Upper lobe of left lung (tissue), 6 donors: ENCODE results near the gene MSI2. TPM values are rescaled to one million over a fixed set of nuclear protein-coding genes. Genes with fewer than 3 reads are reported as not detected.

Experiments used
- ATAC-seq, 2 donors: fragments of 200-7000 bp; cut with Tn5 transposase; one replicate each; pipeline ENCODE4 v1.9.1; 2022; ENCODE audit warnings: mild to moderate bottlenecking in 2 of 2, moderate library complexity in 2 of 2; ENCODE audit not compliant: low FRiP score in 2 of 2
- DNase-seq, 2 donors: peaks; one replicate each; pipeline ENCODE4 v3.0.0-alpha.2; 2019 to 2020
- H3K27ac ChIP-seq, 4 donors: fragments of 200-600 bp; sonication (generic); one replicate each; pipeline ENCODE4 v1.5.1; 2016 to 2019
- H3K27me3 ChIP-seq, 4 donors: fragments of 200-600 bp; sonication (generic); one replicate each; pipeline ENCODE4 v1.5.1; 2017 to 2019
- H3K36me3 ChIP-seq, 4 donors: fragments of 200-600 bp; sonication (generic); one replicate each; pipeline ENCODE4 v1.5.1; 2016 to 2019
- H3K4me1 ChIP-seq, 4 donors: fragments of 200-600 bp; sonication (generic); one replicate each; pipeline ENCODE4 v1.5.1; 2018 to 2019
- H3K4me3 ChIP-seq, 4 donors: fragments of 200-600 bp; sonication (generic); one replicate each; pipeline ENCODE4 v1.5.1; 2017 to 2019; ENCODE audit warnings: mild to moderate bottlenecking in 2 of 4, moderate library complexity in 1 of 4
- H3K9me3 ChIP-seq, 4 donors: fragments of 200-600 bp; sonication (generic); one replicate each; pipeline ENCODE4 v1.5.1; 2018 to 2019
- EP300 ChIP-seq, 4 donors: sonication (generic); formaldehyde crosslinking; IDR thresholded peaks; one replicate each; pipeline ENCODE4 v1.5.1; 2017; ENCODE audit warnings: antibody characterized with exemption in 4 of 4, control low read depth in 2 of 4
- POLR2A ChIP-seq, 4 donors: fragments of 450-650 bp; IDR thresholded peaks; one replicate each; pipeline ENCODE4 v1.5.1; 2016 to 2017; ENCODE audit warnings: antibody characterized with exemption in 4 of 4, mild to moderate bottlenecking in 2 of 4
- POLR2AphosphoS5 ChIP-seq, 2 donors: sonication (generic); formaldehyde crosslinking; IDR thresholded peaks; one replicate each; pipeline ENCODE4 v1.5.1; 2017; ENCODE audit warnings: antibody characterized with exemption in 2 of 2
- WGBS, 2 donors: methylation state at CpG; one replicate each; pipeline ENCODE4 v1.1.5; 2017 to 2018; 5-methylcytosine and 5-hydroxymethylcytosine counted together
- total RNA-seq, 6 donors: library from RNA; depleted of rRNA in 4 of 6; stranded (reverse); fragments of >200 nt in 4 of 6; gene quantifications; one replicate each; pipeline versions ENCODE4 v1.1.0 to v1.2.1, GENCODE V29; 2016 to 2021
- TF ChIP-seq, protein P1 (sequence below), 6 experiments: fragments of 450-650 bp in 4 of 6; fragments of 200-600 bp in 2 of 6; sonication (generic) in 2 of 6; IDR thresholded peaks; one replicate each; pipeline ENCODE4 v1.5.1; 2016 to 2019; ENCODE audit warnings: antibody characterized with exemption in 6 of 6
- donor health status: DM: no; HTN: no; CAD: no; lungs with moderate emphysema.
- donor health status: DM: no; HTN: yes; CAD: no; lungs with severe emphysema.

The MSI2 gene
- total RNA-seq, 6 donors from 2014 or later = 20.1 to 44.0 (median 32.2) TPM

DNA sequence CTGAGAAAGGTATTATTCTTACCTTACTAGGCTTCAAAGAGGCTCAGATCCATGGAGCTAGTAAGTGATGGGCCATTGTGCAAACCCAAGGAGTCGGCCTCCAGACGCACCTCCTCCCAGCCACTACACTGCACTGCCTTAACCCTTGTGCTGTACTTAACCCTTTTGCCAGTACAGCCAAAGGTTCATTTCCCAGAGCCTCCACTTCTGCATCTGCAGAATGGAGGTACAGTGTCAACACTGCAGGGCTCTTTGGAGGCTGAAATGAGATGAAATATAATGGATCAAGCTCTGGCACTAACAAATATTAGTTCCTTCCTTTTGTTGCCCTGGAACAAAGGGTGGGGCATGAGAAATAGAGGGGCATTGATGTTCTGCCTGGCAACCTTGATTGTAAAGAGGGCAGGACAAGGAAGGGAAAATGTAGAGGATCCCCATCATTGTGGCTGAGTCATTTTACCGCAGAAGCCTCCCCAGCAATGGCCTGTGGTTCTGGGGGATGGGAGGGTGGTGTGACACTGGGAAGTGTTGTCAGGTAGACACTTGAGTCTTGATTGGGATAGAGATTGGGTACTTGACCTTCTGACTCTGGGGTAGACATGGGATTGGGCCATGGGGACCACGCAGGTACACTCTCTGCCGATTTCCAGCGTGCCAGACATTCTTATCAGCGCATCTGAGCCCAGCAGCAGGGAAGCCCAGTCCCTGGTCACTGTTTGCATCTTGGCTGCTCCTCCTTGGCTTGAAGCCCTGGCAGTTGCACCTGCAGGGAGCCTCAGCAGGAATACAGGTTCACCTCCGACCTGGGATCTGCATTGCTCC, 84.0 kb downstream of the MSI2 start:
- H3K4me1 ChIP-seq = no peaks in the 10 kb centered on the region
- H3K27me3 ChIP-seq = no peaks in the 10 kb centered on the region
- ATAC-seq = peak in 1 of 2 donors; percentile 11
- no peak for DNase-seq
- no peaks in the 10 kb centered on the region for H3K36me3 ChIP-seq
- no peaks in the 10 kb centered on the region for H3K9me3 ChIP-seq
- no peak overlapping the region for H3K27ac ChIP-seq
- no peak for TF ChIP-seq POLR2AphosphoS5 (IDR thresholded peaks at IDR 0.05)
- WGBS, 2 donors = 89 to 92% methylated on average over 6 to 8 of the region's 8 CpGs
- H3K4me3 ChIP-seq = no peak overlapping the region

DNA sequence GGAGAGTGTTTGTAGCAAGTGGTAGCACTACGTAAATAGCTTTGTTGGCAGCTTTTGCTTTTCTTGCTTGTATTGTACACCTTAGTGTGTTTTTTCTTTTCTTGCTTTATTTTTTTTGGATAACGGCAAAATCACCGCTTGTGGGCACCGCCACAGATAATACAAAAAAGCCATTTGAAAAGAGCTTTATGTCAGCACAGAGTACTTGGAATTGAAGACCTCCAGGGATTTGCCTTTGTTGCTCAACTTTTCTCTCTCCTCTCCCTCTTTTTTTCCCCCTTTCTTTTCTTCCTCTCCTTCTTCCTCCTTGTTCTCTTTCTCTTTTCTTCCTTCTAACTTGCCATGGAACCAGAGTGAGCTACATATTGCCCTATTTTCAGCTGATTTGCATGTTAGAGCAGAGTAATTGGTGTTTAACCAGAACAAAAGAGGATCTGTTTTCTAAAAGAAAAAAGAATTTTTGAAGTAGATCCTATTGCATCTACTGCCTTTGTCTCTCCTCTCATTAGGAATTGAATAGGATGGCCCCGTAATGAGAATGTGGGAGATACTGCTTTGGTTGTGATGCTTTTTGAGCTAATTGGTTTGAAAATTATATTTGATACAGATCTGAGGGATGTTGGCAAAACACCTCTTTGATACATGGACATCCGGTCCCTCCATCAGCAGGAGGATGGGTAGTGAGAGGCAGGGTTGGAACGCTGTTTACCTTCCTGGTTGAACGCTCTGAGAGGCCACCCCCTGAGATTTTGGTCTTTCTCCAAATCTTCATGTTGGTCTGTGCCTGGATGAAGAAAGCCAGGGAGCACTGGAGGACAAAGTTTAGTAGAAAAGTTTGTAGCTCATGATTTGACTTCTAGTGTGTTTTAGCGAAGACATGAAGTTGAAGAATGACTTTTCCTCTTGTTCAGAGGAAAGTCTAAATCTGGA, 85.6 kb downstream of the MSI2 start:
- no peak overlapping the region for H3K4me3 ChIP-seq
- TF ChIP-seq POLR2A (IDR thresholded peaks at IDR 0.05) = no peak
- no peak for TF ChIP-seq EP300 (IDR thresholded peaks at IDR 0.05)
- no peak for TF ChIP-seq POLR2AphosphoS5 (IDR thresholded peaks at IDR 0.05)
- TF ChIP-seq, protein P1, sequence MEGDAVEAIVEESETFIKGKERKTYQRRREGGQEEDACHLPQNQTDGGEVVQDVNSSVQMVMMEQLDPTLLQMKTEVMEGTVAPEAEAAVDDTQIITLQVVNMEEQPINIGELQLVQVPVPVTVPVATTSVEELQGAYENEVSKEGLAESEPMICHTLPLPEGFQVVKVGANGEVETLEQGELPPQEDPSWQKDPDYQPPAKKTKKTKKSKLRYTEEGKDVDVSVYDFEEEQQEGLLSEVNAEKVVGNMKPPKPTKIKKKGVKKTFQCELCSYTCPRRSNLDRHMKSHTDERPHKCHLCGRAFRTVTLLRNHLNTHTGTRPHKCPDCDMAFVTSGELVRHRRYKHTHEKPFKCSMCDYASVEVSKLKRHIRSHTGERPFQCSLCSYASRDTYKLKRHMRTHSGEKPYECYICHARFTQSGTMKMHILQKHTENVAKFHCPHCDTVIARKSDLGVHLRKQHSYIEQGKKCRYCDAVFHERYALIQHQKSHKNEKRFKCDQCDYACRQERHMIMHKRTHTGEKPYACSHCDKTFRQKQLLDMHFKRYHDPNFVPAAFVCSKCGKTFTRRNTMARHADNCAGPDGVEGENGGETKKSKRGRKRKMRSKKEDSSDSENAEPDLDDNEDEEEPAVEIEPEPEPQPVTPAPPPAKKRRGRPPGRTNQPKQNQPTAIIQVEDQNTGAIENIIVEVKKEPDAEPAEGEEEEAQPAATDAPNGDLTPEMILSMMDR (IDR thresholded peaks at IDR 0.05) = no peak
- no peak overlapping the region for H3K27ac ChIP-seq
- ATAC-seq (no peak), DNase-seq (no peak)
- H3K9me3 ChIP-seq = no peaks in the 10 kb centered on the region
- WGBS, 2 donors = 85 to 94% methylated on average over 9 of the region's 9 CpGs
- H3K4me1 ChIP-seq = no peaks in the 10 kb centered on the region
- H3K27me3 ChIP-seq = no peaks in the 10 kb centered on the region
- no peaks in the 10 kb centered on the region for H3K36me3 ChIP-seq

DNA sequence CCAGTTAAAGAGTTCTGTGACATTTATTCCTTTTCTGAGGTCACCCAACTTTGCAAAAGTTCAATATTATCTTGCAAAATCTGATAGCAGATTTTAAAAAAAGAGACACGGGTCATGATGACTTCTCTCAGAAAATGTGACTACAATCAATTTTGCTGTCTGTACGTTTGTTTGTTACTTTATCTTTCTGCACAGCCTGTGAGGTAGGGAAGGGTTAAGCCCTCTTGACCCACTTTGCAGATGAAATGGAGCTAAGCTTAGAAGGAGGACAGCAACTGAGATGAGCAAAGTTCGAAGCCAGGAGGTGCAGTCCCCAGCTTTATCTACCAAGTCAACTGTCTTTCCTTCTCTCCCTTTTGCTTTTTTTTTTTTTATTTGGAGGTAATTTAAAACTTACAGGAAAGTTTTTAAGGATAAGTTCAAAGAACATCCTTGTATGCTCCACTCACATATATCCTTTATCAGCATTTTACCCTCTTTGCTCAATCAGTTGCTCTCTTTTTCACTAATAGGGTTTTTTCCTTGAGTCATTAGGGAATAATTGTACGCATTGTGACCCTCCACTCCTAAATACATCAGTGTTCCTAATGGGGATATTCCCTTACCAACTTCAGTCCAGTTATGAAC, 86.8 kb downstream of the MSI2 start:
- Histone ChIP-seq H3K27me3 (no peaks in the 10 kb centered on the region), H3K4me3 (no peak overlapping the region), H3K36me3 (peaks cover 0 to 3% (median 0%) of the 10 kb centered on the region in 4 donors), H3K4me1 (no peaks in the 10 kb centered on the region), H3K9me3 (no peaks in the 10 kb centered on the region), H3K27ac (no peak overlapping the region)
- DNase-seq = no peak
- 89% methylated on average over 4 of the region's 4 CpGs for WGBS, 2 donors
- TF ChIP-seq EP300 (IDR thresholded peaks at IDR 0.05) = no peak
- ATAC-seq = no peak

DNA sequence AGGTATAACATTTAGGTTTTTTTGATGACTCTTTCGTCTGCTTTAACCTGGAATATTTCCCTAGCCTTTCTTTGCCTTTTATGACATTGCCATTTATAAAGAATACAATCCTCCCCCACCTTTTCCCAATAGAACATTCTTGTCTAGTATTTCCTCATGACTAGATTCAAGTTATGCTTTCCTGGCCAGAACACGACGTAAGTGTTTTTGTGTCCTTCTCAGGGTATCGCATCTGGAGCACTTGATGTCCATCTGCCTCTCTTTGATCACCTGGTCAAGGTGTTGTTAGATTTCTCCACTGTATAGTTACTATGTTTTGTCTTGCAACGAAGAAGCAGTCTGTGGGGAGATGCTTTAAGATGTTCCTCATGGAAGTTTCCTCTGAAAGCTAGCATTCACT, 87.4 kb downstream of the MSI2 start:
- TF ChIP-seq, protein P1 (IDR thresholded peaks at IDR 0.05) = no peak
- no peak for TF ChIP-seq POLR2A (IDR thresholded peaks at IDR 0.05)
- no peak for TF ChIP-seq POLR2AphosphoS5 (IDR thresholded peaks at IDR 0.05)
- TF ChIP-seq EP300 (IDR thresholded peaks at IDR 0.05) = no peak
- H3K36me3 ChIP-seq = peaks cover 0 to 3% (median 0%) of the 10 kb centered on the region in 4 donors
- H3K27ac ChIP-seq = no peak overlapping the region
- no peak overlapping the region for H3K4me3 ChIP-seq
- no peaks in the 10 kb centered on the region for H3K27me3 ChIP-seq
- DNase-seq (no peak), ATAC-seq (no peak)
- 94 to 97% methylated on average over 5 of the region's 5 CpGs for WGBS, 2 donors
- H3K9me3 ChIP-seq = no peaks in the 10 kb centered on the region
- H3K4me1 ChIP-seq = no peaks in the 10 kb centered on the region

DNA sequence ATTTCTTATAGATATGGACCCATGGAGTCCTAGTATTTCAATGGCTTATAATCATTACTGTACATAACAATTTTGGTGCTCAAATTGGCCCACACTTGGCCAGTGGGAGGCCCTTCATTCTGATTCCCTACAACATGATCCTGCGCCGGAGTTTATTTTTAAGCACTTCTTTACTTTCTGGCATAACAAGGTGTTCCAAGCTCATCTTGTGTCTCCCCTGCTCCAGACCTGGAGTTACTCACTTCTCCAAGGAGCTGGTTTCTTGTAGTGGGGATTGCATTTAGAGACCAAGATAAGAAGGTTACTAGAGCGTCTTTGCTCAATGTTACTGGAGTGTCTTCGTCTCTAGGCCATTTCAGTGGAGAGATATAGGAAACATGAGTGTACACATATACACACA, 87.9 kb downstream of the MSI2 start:
- Histone ChIP-seq H3K36me3 (peaks cover 0 to 3% (median 0%) of the 10 kb centered on the region in 4 donors), H3K4me1 (no peaks in the 10 kb centered on the region), H3K4me3 (no peak overlapping the region), H3K9me3 (no peaks in the 10 kb centered on the region), H3K27ac (no peak overlapping the region), H3K27me3 (no peaks in the 10 kb centered on the region)
- DNase-seq (no peak), ATAC-seq (no peak)
- TF ChIP-seq POLR2AphosphoS5 (IDR thresholded peaks at IDR 0.05) = no peak
- TF ChIP-seq, protein P1 (IDR thresholded peaks at IDR 0.05) = no peak
- no peak for TF ChIP-seq EP300 (IDR thresholded peaks at IDR 0.05)
- no peak for TF ChIP-seq POLR2A (IDR thresholded peaks at IDR 0.05)
- WGBS, 2 donors = 96 to 99% methylated on average over 4 of the region's 4 CpGs
